Stimulated activated CD4-positive, alpha-beta T cell treated with anti-CD3 and anti-CD28 coated beads, Interleukin-12 subunit alpha, Interleukin-12 subunit beta, amount 100 ng/mL, for 4 hours (primary cell): ENCODE results near the gene DMRT2.

ENCODE experiments used
- DNase-seq: peaks from one replicate; pipeline ENCODE4 v3.0.0-alpha.2; 2020

The DMRT2 gene

DNA sequence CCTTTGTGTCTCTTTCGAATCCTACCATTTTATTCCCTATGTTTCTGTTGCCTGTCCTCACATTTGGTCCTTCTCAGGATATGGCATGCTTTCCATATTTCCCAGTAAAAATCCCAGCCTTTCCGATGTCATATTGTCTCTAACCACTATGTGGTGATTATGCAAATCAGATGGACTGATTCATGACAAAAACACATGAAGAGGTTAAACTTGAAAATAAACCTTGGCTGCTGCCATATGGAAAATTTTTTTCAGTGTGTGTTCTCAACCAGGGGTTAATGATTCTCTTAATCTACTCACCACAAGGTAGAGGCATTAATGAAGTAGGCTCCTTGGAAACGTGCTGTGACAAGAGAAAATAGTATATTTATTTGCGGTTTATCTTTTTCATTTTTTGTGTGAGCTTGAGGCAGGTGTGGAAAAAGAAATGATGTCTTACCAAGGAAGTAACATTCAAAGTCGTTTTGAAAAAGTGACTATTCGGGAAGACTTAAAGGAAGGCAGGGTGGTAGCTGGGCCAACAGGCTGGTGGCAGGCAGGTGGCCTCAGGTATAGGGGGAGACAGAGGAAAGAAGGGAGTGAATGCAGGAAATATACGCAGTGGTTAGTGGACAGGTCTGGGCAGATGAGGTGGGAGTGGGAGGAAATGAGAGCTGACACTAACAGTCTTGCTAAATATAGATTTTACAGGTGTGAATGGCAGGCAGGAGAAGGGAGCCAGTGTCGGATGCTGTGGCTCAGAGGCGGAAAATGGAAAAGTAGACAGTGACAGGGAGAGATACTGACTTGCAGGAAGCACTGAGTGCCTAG is 46.2 kb downstream of the DMRT2 start:
- no peak for DNase-seq

DNA sequence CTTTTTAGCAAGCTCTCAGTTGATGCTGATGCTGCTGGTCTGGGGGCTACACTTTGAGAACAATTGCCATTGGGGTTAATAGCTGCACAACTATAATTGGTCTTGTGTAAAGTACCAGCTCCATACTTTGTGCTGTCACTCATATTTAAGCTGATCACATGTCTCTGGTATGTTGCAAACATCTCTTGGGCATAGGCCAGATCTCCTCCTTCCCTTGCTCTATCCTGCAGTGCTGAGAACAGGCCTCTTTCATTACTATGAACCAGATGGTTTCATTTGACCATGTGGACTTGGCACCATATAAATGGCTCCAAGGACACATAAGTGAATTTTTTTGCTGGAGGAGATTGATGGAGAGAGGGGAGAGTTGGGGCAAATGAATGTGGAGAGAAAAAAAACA is 48.4 kb downstream of the DMRT2 start:
- no peak for DNase-seq

DNA sequence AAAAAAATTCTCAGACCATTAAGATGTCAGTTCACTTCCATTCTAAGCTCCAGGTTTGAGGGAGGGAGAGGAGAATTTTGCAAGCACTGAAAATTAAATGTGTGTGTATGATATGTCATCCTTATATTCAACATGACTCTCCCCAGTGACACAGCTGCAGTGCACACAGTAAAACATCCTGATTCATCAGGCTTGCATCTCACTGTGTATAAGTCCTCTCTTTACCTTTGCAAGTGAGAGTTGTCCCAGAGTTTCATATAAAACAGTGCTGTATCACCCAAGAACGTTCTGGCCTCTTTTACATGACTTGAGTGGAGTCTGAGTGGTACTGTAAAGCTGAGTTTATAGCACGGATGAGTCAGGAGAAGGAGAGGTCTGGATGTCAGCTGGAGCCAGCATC is 50.0 kb downstream of the DMRT2 start:
- no peak for DNase-seq

DNA sequence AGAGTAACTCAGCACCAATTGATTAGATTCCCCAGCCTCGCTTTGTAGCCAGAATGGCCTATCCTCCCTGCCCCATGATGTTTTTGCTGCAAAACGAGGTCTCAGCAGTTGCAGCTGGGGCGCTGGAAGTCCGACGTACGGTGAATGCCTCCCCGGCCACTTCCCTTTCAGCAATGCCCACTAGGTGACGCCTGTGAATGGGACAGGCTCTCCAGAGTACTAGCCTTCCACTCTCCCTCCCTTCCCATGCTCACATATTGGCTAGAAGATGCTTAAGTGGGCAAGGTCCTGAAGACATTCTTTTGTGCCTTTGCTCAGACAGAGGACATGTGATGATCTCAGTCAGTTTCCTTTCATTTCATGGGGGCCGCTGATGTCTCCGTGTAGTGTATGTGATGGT is 50.8 kb downstream of the DMRT2 start:
- no peak for DNase-seq

DNA sequence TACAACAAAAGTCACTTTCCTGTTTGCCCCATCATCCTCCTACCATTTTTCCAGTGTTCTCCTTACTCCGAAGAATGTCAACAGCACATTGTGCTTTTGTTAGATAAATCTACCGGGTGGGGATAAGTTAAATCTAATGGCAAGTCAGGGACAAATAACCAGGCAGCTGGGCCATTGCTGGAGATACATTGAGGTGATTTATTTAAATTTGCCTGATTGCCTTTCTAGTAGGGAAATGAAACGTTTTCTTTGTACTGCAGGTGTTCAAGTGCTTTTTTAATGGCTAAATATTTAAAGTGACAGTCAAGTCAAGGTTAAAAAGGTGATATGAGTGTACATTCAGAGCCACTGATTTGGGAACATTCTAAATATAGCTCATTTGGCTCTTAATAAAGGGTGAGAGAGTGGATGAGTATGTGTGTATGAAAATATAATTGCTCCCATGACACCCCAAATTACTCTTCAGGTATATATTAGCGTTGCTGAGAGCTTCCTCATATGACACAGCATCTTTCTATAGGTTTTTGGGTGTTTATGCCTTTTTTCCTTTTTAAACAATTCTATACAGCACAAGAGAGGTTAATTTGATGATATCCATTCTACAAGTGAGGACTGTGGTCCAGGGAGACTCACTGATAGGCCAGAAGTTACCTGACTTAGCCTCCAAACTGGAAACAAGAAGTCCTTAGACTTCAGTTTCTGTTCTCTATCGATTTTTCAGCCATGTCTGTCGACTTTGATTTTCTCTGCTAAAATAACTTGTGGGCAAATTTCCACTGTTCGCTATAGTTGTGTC is 51.9 kb downstream of the DMRT2 start:
- DNase-seq: no peak

DNA sequence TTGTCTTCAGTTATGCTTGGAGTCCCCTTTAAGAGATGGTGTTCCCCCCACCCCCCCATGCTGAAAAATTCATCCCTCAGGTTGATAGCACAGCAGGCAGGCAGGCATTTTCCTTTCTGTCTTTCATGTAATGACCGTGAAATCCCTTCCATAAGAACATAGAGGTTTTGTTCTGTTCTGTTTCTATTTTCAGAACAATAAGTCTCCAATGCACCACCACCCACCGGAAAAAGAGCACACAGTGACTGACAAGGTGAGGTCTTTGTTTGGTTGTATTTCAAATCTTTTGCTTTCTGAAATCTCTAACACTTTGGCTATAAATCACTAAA is 52.4 kb downstream of the DMRT2 start:
- no peak for DNase-seq
